GM19372 (cell line): ENCODE data around the gene OR1J2.
"Not testable (repeated sequence)": the region's sequence is repeated elsewhere in the genome, so short reads cannot be mapped to it uniquely, and the experiment has no call there.

Experiments used
- ATAC-seq: cut with Tn5 transposase; IDR thresholded peaks from one replicate; pipeline ENCODE4 v1.9.1; 2021; ENCODE audit warnings: mild to moderate bottlenecking, low read depth, moderate library complexity; ENCODE audit not compliant: unreplicated experiment

The OR1J2 gene, protein sequence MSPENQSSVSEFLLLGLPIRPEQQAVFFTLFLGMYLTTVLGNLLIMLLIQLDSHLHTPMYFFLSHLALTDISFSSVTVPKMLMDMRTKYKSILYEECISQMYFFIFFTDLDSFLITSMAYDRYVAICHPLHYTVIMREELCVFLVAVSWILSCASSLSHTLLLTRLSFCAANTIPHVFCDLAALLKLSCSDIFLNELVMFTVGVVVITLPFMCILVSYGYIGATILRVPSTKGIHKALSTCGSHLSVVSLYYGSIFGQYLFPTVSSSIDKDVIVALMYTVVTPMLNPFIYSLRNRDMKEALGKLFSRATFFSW

DNA sequence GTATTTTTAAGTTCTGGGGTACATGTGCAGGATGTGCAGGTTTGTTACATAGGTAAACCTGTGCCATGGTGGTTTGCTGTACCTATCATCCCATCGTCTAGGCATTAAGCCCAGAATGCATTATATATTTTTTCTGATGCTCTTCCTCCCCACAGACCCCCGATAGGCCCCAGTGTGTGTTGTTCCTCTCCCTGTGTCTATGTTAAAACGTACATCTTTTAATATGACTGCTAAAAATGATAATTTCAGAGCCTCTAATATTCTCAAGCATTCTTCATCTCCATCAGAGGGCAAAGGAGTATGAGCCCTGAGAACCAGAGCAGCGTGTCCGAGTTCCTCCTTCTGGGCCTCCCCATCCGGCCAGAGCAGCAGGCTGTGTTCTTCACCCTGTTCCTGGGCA lies at the start of gene OR1J2:
Gene OR1J2, plus strand, starts transcription at position 301 of the 400 bp plus-strand sequence. Its CDS starts 0 bp downstream, at position 301.
- no peak for ATAC-seq

DNA sequence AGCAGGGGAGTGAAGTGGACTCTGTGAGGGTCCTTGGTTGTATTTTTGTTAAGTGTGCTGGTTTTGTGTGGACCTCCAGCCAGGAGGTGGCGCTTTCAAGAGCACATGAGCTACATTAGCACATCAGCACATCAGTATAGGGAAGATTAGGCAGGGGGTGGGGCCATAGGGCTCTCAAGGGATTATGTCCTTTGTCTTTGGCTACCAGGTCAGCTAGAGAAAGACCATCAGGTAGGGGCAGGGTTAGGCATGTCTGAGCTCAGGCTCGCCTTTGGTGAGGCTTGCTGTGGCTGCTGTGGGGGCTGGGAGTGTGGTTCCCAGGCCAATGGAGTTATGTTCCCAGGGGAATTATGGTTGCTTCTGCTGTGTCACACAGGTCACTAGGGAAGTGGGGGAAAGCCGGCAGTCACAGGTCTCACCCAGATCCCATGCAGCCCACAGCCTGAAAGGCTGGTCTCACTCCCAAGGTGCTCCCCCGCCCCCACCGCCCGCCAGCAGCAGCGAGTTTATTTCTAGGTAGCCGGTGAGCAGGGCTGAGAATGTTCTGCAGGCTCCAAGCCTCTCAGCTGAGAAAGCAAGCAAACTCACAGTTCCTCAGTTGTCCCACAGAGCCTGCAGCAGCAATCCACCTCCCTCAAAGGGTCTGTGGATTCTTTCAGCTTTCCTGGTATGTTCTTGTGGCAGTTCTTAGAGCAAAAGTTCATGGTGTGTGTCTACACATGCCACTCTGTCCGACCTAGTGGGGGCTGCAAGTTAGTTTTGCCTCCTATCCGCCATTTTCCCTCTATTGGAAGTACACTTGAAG lies 46.6 kb upstream of the OR1J2 start:
- no peak for ATAC-seq

DNA sequence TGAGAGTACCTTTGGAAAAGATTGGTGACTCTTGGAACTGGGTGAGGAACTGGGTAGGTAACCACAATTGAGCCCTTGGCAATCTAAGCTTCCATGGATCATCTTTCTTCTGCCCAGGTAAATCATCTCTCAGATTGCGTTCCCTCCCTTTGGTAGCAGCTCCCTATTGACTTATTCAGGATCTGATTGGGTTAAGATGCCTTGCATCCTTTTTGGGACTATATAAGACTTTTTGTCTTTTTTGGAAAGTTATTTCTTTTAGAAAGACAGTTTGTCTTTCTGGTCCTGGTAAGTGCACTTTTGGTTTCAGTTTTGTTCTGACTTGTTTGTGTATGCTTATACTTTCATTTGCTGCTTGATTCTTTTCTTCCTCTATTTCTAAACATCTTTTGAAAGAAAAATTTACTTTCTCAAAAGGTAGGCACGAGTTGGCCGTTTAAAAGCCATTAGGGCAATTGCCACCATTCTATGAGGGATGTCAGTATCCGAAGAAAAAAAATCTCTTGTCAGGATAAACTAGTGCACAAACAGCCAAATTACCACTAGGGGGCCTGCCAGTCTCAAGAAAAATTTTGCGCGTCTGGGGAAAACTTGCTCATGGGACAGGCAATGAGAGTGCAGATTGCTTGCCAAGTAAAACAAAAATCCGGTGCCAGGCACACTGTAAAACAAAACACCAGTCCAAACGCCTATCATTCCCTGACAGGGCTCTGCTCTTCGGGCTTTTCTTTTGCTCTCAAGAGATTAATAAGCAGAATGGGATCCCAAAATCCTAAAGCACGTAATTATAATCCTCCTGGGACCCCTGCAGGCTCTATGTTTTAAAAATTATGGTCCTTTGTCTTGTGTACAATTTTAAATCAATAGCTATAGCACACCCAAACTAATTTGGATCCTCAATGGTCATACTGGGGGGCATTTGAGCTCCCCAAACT lies 45.7 kb upstream of the OR1J2 start:
- ATAC-seq, result peak; percentile 82

DNA sequence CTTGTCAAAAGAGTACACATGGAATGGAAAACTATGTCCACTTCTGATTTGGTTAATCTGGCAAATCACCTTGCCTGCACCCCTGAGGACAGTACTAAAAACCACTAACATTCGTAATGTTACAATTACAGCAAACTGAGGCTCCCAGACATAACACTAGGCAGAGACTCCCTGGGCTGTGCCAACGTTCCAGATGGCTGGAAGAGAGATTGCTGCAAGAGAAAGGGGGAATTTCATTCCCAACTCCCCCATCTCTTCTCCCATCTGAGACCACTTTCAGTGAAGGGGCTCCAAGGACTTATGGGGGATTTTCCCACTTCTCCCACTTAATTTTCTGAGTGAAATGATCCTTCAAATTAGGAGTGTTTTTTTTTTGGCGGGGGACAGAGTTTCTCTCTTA lies 44.1 kb upstream of the OR1J2 start:
- ATAC-seq, result no peak

DNA sequence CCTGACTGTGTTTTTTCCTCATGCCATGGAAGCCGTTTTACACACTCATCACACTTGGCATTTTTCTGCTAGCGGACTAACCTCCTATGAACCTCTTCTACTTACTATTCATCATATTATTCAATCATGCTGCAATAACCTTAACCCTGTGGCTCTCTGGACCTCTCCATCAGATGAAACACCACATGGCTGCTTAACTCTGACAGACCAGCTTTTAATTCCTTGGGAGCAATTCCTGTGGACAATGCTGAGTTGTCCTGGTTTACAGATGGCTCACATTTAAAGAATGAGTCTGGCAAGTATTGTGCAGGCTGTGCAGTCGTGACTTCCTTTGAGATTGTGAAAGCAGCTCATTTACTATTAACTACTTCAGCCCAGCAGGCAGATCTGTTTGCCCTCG lies 41.9 kb upstream of the OR1J2 start:
- no peak for ATAC-seq

DNA sequence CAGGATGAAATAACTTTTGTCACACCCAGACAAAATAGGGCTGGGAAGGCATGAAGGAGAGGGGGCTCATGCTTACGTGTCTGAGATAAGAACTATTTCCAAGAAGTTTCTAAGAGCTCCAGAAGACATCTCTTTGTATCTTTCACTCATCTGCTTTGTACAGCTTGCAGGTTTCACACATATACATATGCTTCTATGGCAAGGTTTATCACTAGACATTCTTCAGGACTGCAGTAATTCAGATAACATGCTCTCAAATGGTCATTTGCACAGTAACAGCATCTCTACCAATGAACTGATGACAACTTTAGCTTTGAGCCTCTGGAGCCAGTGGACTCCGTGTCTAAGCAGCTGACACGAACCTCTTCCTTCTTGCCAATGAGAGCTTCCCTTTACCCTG lies 36.0 kb upstream of the OR1J2 start:
- no peak for ATAC-seq

DNA sequence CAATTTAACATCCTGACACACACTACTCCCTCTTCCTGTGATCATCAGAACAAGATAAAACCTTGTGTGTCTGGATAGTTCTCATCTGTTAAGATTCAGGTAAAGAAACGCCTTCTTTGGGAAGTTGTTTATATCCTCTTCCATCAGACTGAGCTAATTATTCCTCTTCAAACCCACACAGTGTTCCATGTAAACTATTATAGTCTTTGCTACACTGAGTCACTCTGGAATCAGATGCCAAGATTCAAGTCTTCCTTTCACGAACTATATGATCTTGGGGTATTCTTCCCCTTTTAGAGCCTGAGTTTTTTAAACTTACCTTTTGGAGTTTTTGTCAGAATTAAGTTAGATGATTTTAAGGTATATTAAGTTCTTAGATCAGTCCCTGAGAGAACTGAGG lies 34.9 kb upstream of the OR1J2 start:
- ATAC-seq, result no peak

DNA sequence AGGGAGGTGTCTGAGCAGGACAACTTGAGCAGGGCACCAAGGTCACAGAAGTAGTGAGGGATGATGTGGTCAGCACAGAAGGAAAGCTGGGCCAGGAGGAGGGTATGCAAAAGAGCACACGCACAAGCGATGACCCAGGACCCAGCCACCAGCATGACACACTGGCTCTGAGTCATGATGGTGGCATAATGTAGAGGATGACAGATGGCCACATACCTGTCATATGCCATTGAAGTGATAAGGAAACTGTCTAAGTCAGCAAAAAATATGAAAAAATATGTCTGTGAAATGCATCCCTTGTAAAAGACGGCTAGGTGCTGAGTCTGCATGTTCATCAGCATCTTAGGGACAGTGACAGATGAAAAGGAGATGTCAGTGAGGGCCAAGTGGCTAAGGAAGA lies 33.3 kb upstream of the OR1J2 start:
- no peak for ATAC-seq

DNA sequence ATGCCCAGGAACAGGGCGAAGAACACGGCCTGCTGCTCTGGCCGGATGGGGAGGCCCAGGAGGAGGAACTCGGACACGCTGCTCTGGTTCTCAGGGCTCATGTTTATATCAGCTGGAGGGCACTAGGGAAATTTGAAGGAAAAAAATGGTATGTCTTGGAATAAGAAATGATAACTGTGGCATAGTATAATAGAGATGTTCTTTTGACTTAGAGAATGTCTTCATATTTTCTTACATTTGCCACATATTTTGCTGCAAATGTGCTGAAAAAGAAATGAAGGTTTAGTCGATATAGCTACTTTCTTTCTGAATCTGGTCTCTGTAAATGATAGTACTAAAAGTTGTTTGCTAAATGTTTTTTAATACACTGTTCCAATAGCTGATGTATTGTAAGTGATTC lies 32.8 kb upstream of the OR1J2 start, which contains the start of gene OR1J1:
Gene OR1J1, minus strand, starts transcription at position 101 of the 400 bp plus-strand sequence. Its CDS starts 0 bp downstream, at position 101.
- no peak for ATAC-seq

DNA sequence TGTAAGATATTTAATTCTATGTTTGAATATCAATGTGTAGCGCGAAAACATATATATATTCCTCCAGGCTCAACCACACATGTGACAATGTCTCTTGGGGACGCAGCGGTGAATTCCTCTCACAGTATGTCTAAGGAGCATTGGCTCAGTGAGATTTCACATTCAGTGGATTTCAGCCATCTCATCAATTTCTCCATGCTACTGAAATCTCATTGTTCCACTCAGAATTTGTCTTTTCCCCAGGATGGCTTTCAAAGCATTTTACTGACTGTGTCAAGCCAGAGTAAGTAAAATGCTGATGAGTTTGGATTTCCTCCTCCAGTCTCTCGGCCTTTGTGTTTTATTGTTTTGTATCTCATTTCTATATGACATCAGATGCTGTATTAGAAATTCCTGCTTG lies 31.5 kb upstream of the OR1J2 start:
- ATAC-seq, result no peak

DNA sequence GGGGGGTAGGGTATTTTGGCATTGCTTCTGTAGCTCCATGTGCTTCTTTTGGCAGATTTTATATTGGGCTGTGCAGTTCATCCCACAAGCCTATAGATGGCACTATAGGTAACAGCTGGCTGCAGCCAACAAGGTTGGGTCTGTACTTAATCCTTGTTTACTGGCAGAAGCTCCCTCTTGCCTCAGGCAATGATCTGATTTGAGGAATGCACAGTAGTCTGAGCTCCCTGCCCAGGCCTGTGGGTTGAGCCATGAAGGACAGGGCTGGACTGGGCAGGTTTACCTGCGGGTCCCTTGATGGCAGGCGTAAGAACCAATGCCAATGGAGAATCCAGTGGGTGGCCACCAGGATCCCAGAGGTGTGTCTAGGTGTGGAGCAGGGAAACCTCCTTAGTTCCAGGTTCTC lies 11.7 kb upstream of the OR1J2 start:
- ATAC-seq, result peak; percentile 65

DNA sequence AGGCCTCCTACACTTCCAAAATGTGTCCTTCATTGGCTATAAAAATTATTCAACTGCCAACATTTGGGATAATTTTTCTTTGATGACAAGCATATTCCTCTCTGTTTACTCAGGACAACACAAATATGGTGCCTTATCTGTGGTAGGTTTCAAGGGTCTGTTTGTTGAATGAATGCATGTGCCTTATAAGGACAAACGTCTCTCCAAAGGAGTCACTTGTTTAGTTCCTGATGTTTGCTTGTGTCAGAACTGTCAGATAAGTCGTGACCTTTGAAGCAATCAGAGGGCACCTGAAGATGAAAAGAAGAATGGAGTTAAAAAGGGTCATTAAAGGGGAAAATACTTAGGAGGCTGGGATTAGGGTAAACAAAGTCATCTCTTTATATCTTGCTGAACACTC lies 3.6 kb upstream of the OR1J2 start:
- no peak for ATAC-seq

DNA sequence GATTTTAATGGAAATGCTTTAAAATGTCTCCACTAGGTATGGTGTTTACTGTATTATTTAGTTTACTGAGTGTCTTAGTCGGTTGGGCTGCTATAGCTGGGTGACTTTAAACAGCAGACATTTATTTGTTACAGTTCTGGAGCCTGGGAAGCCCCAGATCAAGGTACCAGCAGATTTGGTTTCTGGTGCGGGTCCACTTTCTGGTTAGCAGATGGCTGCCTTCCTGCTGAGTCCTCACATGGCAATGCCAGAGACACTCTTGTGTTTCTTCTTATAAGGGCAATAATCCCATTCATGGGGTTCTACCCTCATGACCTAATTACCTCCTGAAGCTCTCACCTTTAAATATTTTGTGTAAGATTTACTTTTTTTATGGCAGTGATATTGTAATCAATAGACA lies 7.6 kb downstream of the OR1J2 start:
- no peak for ATAC-seq

DNA sequence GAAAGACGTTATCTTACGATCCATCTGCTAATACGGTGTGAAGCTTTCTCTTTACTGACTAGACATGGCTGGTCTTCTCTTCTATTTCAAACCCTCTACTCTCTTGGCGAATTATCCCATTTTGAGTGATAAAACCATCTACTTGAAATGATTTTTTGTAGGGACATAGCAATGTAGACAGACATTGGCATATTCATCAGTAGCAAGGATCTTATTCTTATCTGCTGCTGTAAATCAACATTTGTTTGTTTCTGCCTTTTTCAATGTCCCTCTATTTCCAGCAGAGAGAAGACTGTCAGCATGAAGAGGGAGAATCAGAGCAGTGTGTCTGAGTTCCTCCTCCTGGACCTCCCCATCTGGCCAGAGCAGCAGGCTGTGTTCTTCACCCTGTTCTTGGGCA lies 8.2 kb downstream of the OR1J2 start, which contains the start of gene OR1J4:
Gene OR1J4, plus strand, starts transcription at position 301 of the 400 bp plus-strand sequence. Its CDS starts 0 bp downstream, at position 301.
- no peak for ATAC-seq

DNA sequence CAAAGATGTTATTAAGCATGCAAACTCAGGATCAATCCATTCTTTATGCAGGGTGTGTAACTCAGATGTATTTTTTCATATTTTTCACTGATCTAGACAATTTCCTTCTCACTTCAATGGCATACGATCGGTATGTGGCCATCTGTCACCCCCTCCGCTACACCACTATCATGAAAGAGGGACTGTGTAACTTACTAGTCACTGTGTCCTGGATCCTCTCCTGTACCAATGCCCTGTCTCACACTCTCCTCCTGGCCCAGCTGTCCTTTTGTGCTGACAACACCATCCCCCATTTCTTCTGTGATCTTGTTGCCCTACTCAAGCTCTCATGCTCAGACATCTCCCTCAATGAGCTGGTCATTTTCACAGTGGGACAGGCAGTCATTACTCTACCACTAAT lies 8.8 kb downstream of the OR1J2 start:
- no peak for ATAC-seq

DNA sequence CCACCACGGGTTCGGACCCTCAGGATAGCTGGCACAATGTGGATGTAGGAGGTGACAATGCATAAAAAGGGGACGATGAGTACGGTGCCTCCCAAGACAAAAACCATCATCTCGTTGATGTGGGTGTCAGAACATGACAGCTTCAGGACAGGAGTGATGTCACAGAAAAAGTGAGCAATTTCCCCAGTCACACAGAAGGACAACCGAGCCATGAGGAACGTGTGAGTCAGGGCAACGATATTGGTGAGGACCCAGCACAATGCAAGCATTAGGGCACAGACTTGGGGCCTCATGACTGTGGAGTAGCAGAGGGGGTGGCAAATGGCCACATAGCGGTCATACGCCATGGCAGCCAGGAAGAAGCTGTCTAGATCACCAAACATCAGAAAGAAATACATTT lies 16.0 kb downstream of the OR1J2 start:
- ATAC-seq, result no peak

DNA sequence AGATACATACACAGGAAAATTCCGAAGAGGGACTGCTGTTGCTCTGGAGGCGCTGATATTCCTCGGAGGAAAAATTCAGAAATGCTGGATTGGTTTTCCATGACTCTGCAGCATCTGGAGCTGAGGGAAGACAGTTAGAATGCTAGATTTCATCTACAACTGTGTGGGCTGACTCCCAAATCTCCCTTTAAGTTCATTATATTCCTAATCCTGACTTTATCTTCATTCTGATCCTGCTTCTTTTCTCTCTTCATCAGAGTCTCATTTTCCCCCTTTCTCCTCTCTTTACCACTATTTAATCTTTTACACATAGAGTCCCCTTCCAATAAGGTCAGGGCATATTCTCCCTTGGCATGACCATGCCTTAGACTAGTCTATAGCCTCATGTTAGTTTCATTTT lies 16.6 kb downstream of the OR1J2 start, which contains the start of gene OR1N1:
Gene OR1N1, minus strand, starts transcription at position 101 of the 400 bp plus-strand sequence. Its CDS starts 0 bp downstream, at position 101.
- ATAC-seq, result no peak

DNA sequence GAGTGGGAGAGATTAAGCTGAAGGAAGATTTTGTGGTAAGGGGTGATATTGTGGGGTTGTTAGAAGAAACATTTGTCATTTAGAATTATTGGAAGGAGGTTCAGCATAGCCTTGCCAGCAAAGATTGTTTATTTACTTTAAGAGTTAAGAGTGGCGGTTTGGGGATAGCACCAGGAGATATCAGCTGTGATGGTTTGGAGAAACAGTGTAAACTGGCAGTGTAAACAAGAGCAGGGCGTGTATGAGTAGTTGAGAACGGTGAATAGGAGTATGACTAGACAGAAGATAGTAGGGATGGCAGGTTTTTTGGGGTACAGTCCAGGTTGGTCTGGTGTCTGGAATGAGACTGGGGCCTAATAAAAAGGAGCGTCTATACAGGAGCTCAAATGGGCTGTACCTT lies 20.6 kb downstream of the OR1J2 start:
- not testable (repeated sequence) for ATAC-seq

DNA sequence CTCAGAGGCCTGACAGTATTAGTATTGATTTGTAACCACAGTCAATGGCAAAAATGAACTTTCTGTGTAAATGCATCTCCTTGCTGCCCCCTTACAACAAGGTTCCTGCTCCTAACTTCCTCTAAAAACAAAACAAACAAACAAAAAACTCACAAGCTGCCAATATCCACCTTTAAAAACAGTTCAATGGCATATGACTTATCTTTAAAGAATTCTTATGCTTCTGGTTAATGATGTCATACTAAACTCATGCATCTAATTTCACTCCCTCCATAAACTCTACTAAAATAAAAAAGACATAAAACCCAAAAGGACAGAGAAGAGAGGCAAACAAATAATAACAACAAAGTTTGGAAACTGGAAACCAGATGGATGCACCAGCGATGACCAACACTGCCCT lies 25.5 kb downstream of the OR1J2 start:
- no peak for ATAC-seq

DNA sequence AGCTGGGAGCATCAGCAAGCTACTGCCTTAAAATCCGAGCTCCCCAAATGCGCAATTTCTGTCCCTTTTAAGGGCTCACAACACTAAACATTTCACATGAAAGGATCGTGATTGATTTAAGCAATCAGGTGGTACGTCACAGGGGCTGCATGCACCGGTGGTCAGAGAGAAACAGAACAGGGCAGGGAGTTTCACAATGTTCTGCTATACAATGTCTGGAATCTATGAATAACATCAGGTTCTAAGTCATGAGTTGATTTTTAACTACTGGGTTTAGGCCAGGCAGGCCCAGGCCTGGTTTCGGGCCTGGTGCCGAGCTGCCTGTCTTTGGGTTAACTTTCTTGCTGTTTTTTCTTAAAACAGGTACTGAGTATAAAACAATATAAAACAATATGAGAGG lies 26.5 kb downstream of the OR1J2 start:
- not testable (repeated sequence) for ATAC-seq
